ENCODE measurements around the gene STIM2. TPM values are rescaled to one million over a fixed set of nuclear protein-coding genes. Genes with fewer than 3 reads are reported as not detected.

The STIM2 gene
- total RNA-seq, 1 donor from 2014 or later = 25.8 TPM

DNA sequence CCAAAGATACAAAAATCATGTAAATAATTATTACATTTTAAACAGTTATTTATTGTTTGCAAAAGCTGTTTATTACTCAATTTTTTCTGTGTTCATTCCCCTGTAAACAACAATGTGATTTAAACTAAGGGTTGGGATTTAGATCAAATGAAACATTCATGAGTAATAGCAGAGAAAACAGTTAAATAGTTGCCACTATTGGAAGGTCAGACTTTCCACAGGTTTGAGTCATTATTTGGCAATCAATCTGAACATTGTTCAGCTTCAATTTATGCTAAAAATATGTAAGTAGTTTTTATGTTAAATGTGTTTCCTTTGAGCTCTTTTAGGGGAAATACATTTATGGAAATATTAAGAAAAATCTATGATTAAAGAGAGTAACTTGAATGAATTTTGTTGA, 144.9 kb downstream of the STIM2 start:
- Histone ChIP-seq H2AFZ (replicated peaks) (no peak overlapping the region), H3K4me1 (no peaks in the 10 kb centered on the region), H3K27me3 (no peaks in the 10 kb centered on the region), H3K9me3 (ENCODE audit: low read depth) (no peaks in the 10 kb centered on the region), H3K4me2 (no peak overlapping the region), H3K4me3 (no peak overlapping the region), H3K36me3 (no peaks in the 10 kb centered on the region), H4K20me1 (ENCODE audit: low read depth) (no peaks in the 10 kb centered on the region), H3K9ac (no peak overlapping the region), H3F3A (ENCODE audit: low read depth) (no peaks in the 10 kb centered on the region), H3K79me2 (ENCODE audit: low read depth) (no peaks in the 10 kb centered on the region), H3K27ac (no peak overlapping the region)
- DNase-seq (ENCODE audit: low spot score) = no peak
- H3K27ac Mint-ChIP-seq = no peak overlapping the region
- no peak overlapping the region for H3K4me3 Mint-ChIP-seq
- H3K9me3 Mint-ChIP-seq = no peaks in the 10 kb centered on the region
- TF ChIP-seq EZH2 (IDR thresholded peaks at IDR 0.05) (no peak), EZH2phosphoT487 (IDR thresholded peaks at IDR 0.05) (no peak)
- TF ChIP-seq, protein P1, sequence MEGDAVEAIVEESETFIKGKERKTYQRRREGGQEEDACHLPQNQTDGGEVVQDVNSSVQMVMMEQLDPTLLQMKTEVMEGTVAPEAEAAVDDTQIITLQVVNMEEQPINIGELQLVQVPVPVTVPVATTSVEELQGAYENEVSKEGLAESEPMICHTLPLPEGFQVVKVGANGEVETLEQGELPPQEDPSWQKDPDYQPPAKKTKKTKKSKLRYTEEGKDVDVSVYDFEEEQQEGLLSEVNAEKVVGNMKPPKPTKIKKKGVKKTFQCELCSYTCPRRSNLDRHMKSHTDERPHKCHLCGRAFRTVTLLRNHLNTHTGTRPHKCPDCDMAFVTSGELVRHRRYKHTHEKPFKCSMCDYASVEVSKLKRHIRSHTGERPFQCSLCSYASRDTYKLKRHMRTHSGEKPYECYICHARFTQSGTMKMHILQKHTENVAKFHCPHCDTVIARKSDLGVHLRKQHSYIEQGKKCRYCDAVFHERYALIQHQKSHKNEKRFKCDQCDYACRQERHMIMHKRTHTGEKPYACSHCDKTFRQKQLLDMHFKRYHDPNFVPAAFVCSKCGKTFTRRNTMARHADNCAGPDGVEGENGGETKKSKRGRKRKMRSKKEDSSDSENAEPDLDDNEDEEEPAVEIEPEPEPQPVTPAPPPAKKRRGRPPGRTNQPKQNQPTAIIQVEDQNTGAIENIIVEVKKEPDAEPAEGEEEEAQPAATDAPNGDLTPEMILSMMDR (IDR thresholded peaks at IDR 0.05) = no peak
- H3K27me3 Mint-ChIP-seq (ENCODE audit: insufficient read depth, low read depth) = peaks cover 2% of the 10 kb centered on the region
- H3K4me1 Mint-ChIP-seq = no peaks in the 10 kb centered on the region
- peaks cover 5% of the 10 kb centered on the region for H3K36me3 Mint-ChIP-seq

DNA sequence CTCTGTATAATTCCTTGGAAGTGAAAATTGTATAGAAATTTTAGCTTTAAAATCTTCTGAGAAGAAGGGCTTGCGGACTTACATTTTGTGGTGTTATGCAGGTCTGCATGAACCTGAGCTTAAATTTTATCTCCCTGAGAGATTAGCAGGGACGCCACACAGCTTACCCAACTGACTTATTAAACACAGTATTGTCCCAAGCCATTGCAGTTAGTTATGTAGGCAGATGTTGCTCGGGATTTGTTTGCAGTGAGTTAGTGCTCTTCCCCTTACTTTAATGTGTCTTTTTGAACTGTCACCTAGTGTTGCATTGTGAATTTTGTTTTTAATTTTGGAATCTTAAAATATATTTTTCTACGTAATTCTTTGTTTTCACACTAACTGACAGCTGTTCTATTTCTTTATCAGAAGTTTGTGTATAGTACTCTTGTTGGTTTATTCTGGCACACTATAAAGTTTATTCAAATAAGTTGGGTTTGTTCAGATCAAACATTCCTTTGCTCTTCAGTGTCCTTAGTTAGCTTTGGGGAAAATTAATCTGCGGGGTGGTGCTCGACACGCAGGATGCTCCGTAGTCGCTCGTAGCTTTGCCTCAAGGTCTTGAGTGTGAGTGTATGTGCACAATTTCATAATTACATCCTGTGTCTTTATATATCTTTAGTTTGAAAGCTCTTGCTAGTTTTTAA, 145.4 kb downstream of the STIM2 start:
- H3K9ac ChIP-seq = no peak overlapping the region
- no peaks in the 10 kb centered on the region for H3K4me1 Mint-ChIP-seq
- no peaks in the 10 kb centered on the region for H3K27me3 ChIP-seq
- H3K36me3 ChIP-seq = no peaks in the 10 kb centered on the region
- no peaks in the 10 kb centered on the region for H3K4me1 ChIP-seq
- no peak overlapping the region for H3K27ac Mint-ChIP-seq
- peaks cover 5% of the 10 kb centered on the region for H3K36me3 Mint-ChIP-seq
- H3K4me2 ChIP-seq = no peak overlapping the region
- H3K4me3 Mint-ChIP-seq = no peak overlapping the region
- peaks cover 2% of the 10 kb centered on the region for H3K27me3 Mint-ChIP-seq (ENCODE audit: insufficient read depth, low read depth)
- H4K20me1 ChIP-seq (ENCODE audit: low read depth) = no peaks in the 10 kb centered on the region
- H3K9me3 ChIP-seq (ENCODE audit: low read depth) = no peaks in the 10 kb centered on the region
- H3K27ac ChIP-seq = no peak overlapping the region
- no peak for DNase-seq (ENCODE audit: low spot score)
- no peaks in the 10 kb centered on the region for H3K9me3 Mint-ChIP-seq
- no peaks in the 10 kb centered on the region for H3K79me2 ChIP-seq (ENCODE audit: low read depth)
- no peak overlapping the region for H3K4me3 ChIP-seq
- TF ChIP-seq EZH2 (IDR thresholded peaks at IDR 0.05) = no peak
- TF ChIP-seq EZH2phosphoT487 (IDR thresholded peaks at IDR 0.05) = no peak
- TF ChIP-seq, protein P1 (IDR thresholded peaks at IDR 0.05) = no peak
- H2AFZ ChIP-seq (replicated peaks) = no peak overlapping the region
- no peaks in the 10 kb centered on the region for H3F3A ChIP-seq (ENCODE audit: low read depth)

DNA sequence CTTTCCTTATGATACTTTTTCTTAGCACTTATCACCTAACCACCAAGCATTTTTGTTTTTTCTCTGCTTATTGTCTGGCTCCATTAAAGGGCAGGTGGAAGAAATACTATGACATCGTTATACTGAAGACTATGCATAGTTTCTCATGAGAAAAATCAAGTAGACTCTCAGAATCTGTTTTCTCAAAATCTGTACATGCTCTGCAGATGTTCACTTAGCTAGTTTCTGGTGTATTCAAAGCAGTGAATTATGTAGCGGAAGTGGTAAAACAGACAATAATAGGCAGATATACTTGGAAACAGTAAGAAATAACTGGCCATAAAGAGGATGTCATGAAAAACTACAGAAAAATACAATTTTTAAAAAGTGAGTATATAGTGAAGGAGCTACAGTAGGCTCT, 146.0 kb downstream of the STIM2 start:
- Mint-ChIP-seq H3K27me3 (ENCODE audit: insufficient read depth, low read depth) (peaks cover 2% of the 10 kb centered on the region), H3K9me3 (no peaks in the 10 kb centered on the region), H3K36me3 (peaks cover 5% of the 10 kb centered on the region), H3K4me3 (no peak overlapping the region), H3K4me1 (no peaks in the 10 kb centered on the region), H3K27ac (no peak overlapping the region)
- no peak overlapping the region for H3K4me2 ChIP-seq
- no peaks in the 10 kb centered on the region for H3K4me1 ChIP-seq
- H3K79me2 ChIP-seq (ENCODE audit: low read depth) = no peaks in the 10 kb centered on the region
- H3K4me3 ChIP-seq = no peak overlapping the region
- H3F3A ChIP-seq (ENCODE audit: low read depth) = peaks cover 3% of the 10 kb centered on the region
- H3K9ac ChIP-seq = no peak overlapping the region
- H4K20me1 ChIP-seq (ENCODE audit: low read depth) = no peaks in the 10 kb centered on the region
- no peaks in the 10 kb centered on the region for H3K9me3 ChIP-seq (ENCODE audit: low read depth)
- no peak overlapping the region for H3K27ac ChIP-seq
- no peak for TF ChIP-seq EZH2 (IDR thresholded peaks at IDR 0.05)
- no peak for TF ChIP-seq EZH2phosphoT487 (IDR thresholded peaks at IDR 0.05)
- no peaks in the 10 kb centered on the region for H3K27me3 ChIP-seq
- DNase-seq (ENCODE audit: low spot score) = no peak
- H3K36me3 ChIP-seq = no peaks in the 10 kb centered on the region
- no peak overlapping the region for H2AFZ ChIP-seq (replicated peaks)

DNA sequence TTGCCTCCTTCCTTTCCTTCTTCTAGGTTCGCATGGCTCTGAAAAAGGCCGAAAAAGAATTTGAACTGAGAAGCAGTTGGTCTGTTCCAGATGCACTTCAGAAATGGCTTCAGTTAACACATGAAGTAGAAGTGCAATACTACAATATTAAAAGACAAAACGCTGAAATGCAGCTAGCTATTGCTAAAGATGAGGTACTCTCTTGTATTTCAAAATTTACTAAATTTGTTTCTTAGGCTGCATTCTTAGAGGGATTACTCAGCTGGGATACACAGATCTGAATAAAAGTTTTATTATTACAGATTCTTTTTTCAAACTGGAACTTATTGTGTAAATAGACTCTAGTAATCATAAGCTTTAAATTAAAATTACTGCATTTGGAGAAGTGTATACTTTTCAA, 146.9 kb downstream of the STIM2 start:
- no peaks in the 10 kb centered on the region for H3K9me3 ChIP-seq (ENCODE audit: low read depth)
- Mint-ChIP-seq H3K27ac (no peak overlapping the region), H3K27me3 (ENCODE audit: insufficient read depth, low read depth) (peaks cover 2% of the 10 kb centered on the region), H3K4me1 (no peaks in the 10 kb centered on the region), H3K36me3 (peaks cover 5% of the 10 kb centered on the region), H3K9me3 (no peaks in the 10 kb centered on the region), H3K4me3 (no peak overlapping the region)
- H3K79me2 ChIP-seq (ENCODE audit: low read depth) = no peaks in the 10 kb centered on the region
- no peak overlapping the region for H3K4me2 ChIP-seq
- TF ChIP-seq EZH2phosphoT487 (IDR thresholded peaks at IDR 0.05) (no peak), EZH2 (IDR thresholded peaks at IDR 0.05) (no peak)
- TF ChIP-seq, protein P1 (IDR thresholded peaks at IDR 0.05) = no peak
- peaks cover 3% of the 10 kb centered on the region for H3F3A ChIP-seq (ENCODE audit: low read depth)
- no peaks in the 10 kb centered on the region for H4K20me1 ChIP-seq (ENCODE audit: low read depth)
- H3K9ac ChIP-seq = no peak overlapping the region
- H3K4me1 ChIP-seq = no peaks in the 10 kb centered on the region
- no peak overlapping the region for H3K27ac ChIP-seq
- H3K36me3 ChIP-seq = no peaks in the 10 kb centered on the region
- no peak for DNase-seq (ENCODE audit: low spot score)
- H3K4me3 ChIP-seq = no peak overlapping the region
- no peak overlapping the region for H2AFZ ChIP-seq (replicated peaks)
- no peaks in the 10 kb centered on the region for H3K27me3 ChIP-seq

All from neural progenitor cell (in vitro differentiated cells).